Colonic mucosa (tissue), 4 donors: Measurements from ENCODE around the gene SMAD3. TPM values are rescaled to one million over a fixed set of nuclear protein-coding genes. Genes with fewer than 3 reads are reported as not detected.

Experiments used
- DNase-seq: peaks from one replicate; pipeline ENCODE4 v3.0.0-alpha.2; 2020
- H3K27ac ChIP-seq: fragments of 200-600 bp; one replicate; pipeline ENCODE4 v1.8.0; 2021
- H3K27me3 ChIP-seq: fragments of 200-600 bp; one replicate; pipeline ENCODE4 v1.8.0; 2021
- H3K36me3 ChIP-seq: fragments of 200-600 bp; one replicate; pipeline ENCODE4 v1.8.0; 2021
- H3K4me1 ChIP-seq: fragments of 200-600 bp; one replicate; pipeline ENCODE4 v1.8.0; 2021; ENCODE audit warnings: mild to moderate bottlenecking
- H3K4me3 ChIP-seq: fragments of 200-600 bp; one replicate; pipeline ENCODE4 v1.8.0; 2021
- H3K9ac ChIP-seq, 2 donors: one replicate each; pipeline ENCODE4 v1.7.0; 2013; ENCODE audit warnings: control low read depth in 2 of 2, low read depth in 2 of 2, low read length in 2 of 2
- H3K9me3 ChIP-seq: fragments of 200-600 bp; one replicate; pipeline ENCODE4 v1.8.0; 2021
- intact Hi-C: fragments of 100-400 bp; cut with DNase I; formaldehyde crosslinking; loops from one replicate; pipeline ENCODE4 v1.14.1; 2022
- total RNA-seq, 2 donors: library from RNA; stranded (reverse); fragmentation: NEBNext Ultra II Directional in 1 of 2; extraction: Animal tissue kit (Norgen Biotek cat#: 25700) in 1 of 2; gene quantifications; one replicate each; pipeline ENCODE4 v1.2.1, GENCODE V29; 2021
- TF ChIP-seq, protein P1 (sequence below): fragments of 200-600 bp; IDR thresholded peaks from one replicate; pipeline ENCODE4 v1.8.0; 2022; ENCODE audit warnings: antibody characterized with exemption, mild to moderate bottlenecking
- donor health status: healthy.
- donor health status: DM: no; HTN: no; CAD: no.
- donor health status: DM: no; HTN: no; CAD: no.

SMAD3 gene
- total RNA-seq, 2 donors from 2014 or later = 38.6 to 62.1 TPM

DNA sequence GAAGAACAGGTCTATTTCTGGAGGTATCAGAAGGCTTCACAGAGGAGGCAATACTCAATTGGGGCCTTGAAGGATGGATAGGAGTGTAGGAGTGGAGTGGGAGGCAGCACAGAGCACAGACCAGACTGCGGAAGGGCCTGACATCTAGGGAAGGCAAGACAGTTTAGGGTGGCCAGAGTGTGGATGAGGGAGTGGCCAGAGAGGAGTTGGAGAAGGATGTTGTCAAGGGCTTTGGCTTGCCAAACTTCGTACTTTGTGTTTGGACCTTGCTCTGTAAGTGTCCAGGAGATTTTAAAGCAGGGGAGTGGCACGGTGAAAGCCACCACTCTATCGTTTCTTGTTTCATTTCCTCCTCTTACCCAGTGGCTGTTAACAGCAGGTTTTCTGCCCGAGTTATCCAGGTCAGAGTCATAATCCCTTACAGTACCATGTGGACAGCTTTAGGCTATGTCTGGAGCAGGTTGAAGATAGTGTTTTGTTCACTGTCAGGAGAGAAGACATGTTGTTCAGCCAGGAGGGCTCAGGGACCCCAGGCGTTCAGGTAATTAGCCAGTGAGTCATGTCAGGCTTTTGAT lies 12.3 kb downstream of the SMAD3 start:
- H3K4me3 ChIP-seq = no peak overlapping the region
- H3K36me3 ChIP-seq = no peaks in the 10 kb centered on the region
- H3K4me1 ChIP-seq = peaks cover 28% of the 10 kb centered on the region
- no peaks in the 10 kb centered on the region for H3K27me3 ChIP-seq
- H3K9ac ChIP-seq = peak overlapping the region in 1 of 2 donors; percentile 58
- H3K27ac ChIP-seq = peak overlapping the region; percentile 85
- TF ChIP-seq, protein P1, sequence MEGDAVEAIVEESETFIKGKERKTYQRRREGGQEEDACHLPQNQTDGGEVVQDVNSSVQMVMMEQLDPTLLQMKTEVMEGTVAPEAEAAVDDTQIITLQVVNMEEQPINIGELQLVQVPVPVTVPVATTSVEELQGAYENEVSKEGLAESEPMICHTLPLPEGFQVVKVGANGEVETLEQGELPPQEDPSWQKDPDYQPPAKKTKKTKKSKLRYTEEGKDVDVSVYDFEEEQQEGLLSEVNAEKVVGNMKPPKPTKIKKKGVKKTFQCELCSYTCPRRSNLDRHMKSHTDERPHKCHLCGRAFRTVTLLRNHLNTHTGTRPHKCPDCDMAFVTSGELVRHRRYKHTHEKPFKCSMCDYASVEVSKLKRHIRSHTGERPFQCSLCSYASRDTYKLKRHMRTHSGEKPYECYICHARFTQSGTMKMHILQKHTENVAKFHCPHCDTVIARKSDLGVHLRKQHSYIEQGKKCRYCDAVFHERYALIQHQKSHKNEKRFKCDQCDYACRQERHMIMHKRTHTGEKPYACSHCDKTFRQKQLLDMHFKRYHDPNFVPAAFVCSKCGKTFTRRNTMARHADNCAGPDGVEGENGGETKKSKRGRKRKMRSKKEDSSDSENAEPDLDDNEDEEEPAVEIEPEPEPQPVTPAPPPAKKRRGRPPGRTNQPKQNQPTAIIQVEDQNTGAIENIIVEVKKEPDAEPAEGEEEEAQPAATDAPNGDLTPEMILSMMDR = no peak
- intact Hi-C loops = no loop called here
- no peaks in the 10 kb centered on the region for H3K9me3 ChIP-seq
- peak; percentile 81 for DNase-seq

DNA sequence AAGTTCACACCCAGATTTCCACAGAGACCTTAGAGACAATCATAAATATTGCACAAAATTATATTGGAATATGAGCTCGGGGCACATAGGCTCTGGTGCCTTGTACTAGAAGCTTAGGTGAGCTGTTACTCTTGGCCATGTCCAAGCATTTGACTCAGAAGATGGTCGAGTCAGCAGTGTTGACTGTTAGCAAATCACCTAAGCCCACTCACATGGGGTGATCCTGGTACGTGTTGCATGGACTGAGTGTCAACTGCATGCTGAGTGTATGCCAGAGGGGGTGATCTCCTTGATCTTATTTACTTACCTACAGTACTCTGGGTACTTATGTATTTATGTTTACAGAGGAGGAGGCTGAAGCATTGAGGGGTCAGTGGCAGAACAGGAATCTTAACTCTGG lies 14.0 kb downstream of the SMAD3 start:
- Histone ChIP-seq H3K4me3 (no peak overlapping the region), H3K27ac (no peak overlapping the region), H3K9me3 (no peaks in the 10 kb centered on the region), H3K36me3 (no peaks in the 10 kb centered on the region), H3K9ac (no peak overlapping the region), H3K27me3 (no peaks in the 10 kb centered on the region), H3K4me1 (peaks cover 38% of the 10 kb centered on the region)
- DNase-seq = no peak
- intact Hi-C loops = no loop called here
- TF ChIP-seq, protein P1 = no peak

DNA sequence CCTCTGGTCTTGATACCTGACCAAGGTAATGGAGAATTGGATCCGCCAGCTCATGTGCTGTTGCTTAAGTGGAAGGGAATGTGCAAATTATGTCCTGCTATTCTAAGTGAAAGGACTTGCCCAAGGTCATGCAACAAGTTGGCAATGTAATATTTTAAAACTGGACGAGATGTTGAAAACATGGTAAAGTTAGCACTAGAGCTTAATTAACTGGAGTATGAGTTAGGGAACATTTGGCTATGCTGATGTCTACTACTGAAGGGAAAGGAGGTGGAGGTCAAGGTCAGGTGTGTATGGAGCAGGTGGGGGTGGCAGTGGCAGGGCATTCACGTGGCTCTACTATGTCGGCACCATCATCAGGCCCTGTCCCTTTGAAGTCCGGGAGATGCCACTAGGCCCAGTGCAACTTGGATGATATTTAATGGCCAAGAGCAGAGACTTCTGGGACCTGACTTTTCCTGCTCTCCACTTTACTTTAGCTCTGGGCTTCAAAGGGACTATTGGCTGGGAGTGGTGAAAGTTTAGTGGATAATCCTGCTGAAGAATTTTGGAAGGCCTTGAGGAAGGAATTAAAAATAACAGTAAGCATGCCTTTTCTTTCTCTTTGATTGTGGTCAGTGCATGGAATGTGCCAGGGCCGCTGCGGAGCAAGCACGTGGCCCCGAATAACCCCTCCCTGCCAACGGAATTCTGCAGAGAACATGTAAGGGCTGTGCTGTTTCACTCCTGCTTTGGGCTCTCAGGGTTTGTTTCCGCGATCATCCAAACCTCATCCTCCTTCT lies 14.9 kb downstream of the SMAD3 start:
- no peak for DNase-seq
- Histone ChIP-seq H3K27ac (peak overlapping the region; percentile 36), H3K4me1 (peaks cover 41% of the 10 kb centered on the region), H3K9ac (no peak overlapping the region), H3K36me3 (no peaks in the 10 kb centered on the region), H3K4me3 (no peak overlapping the region), H3K9me3 (no peaks in the 10 kb centered on the region), H3K27me3 (no peaks in the 10 kb centered on the region)
- intact Hi-C loops = no loop called here
- TF ChIP-seq, protein P1 = no peak

DNA sequence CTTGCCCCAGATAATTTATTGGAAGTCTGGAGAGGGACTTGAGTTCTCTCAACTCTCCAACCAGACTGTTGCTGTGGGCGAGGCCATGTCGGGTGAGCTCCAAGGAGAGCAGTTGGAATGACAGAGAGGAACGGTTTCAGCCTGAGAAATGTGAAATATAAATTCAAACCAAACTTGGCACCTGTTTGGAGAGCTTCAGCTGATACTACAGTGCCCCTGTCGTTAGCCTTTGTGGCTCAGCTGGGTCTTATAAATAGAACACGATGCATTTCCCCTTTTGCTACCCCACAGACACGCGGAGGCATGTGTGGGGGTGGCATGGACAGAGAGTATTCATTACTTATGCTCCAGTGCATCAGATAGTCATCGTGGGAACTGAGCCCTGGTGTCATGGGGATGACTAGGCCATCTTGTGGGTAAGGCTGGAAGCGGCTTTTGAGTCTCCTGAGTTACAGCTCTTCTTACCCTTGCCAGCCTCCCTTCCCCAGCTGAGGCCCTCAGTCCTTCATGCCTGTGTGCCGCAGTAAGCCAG lies 15.6 kb downstream of the SMAD3 start:
- intact Hi-C loops = no loop called here
- no peaks in the 10 kb centered on the region for H3K9me3 ChIP-seq
- H3K36me3 ChIP-seq = no peaks in the 10 kb centered on the region
- DNase-seq = peak; percentile 53
- H3K4me3 ChIP-seq = no peak overlapping the region
- H3K27ac ChIP-seq = peak overlapping the region; percentile 36
- TF ChIP-seq, protein P1 = no peak
- no peaks in the 10 kb centered on the region for H3K27me3 ChIP-seq
- peaks cover 44% of the 10 kb centered on the region for H3K4me1 ChIP-seq
- H3K9ac ChIP-seq = peak overlapping the region in 1 of 2 donors; percentile 13

DNA sequence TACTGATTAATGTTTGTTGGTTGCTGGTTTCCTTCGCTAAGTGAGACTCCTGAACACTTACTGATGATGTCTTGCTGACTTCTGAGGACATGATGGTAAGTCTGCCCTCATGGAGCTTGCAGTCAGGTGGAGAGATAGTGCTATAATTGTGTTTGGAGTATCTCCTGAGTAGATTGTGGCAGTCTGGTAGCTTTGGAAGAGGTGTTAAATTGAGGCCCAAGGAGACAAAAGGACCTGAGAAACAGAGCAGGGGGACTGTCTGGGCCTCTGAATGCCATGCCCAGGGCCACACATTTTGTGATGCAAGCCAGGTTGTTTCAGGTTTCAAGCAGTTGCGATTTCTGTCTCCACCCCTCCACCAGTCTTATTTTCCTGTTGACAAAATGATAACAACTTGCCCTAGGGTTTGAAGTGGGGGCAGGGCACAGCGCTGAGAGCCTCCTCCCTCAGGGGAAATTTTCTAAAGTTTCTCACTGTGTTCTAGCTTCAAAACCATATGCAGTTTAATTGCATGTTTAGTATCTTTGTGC lies 16.7 kb downstream of the SMAD3 start:
- TF ChIP-seq, protein P1 = no peak
- H3K4me1 ChIP-seq = peaks cover 37% of the 10 kb centered on the region

More for the DNA sequence above, 16.7 kb downstream of the SMAD3 start:
- no peak overlapping the region for H3K9ac ChIP-seq
- no peaks in the 10 kb centered on the region for H3K27me3 ChIP-seq
- no peaks in the 10 kb centered on the region for H3K36me3 ChIP-seq
- H3K27ac ChIP-seq = peak overlapping the region; percentile 60
- intact Hi-C loops = no loop called here
- H3K9me3 ChIP-seq = no peaks in the 10 kb centered on the region
- peak; percentile 81 for DNase-seq
- H3K4me3 ChIP-seq = no peak overlapping the region
